ENCODE measurements around the gene PRLHR.

The PRLHR gene

GRCh38 chr10:118595598-118596425 is at the start of gene PRLHR:
Gene PRLHR, minus strand, starts transcription at chr10:118595648. Its CDS starts 404 bp downstream, at chr10:118595244.
- H3K27me3 ChIP-seq (replicated peaks; ENCODE audit: control insufficient read depth, insufficient read depth, low read length) = no peaks in the 10 kb centered on the region; the same call in 1 of the 2 replicates
- H3K4me3 ChIP-seq (replicated peaks; ENCODE audit: low read depth, low read length) = no peak within 1 kb of the TSS
- no peak for TF ChIP-seq CTCF (IDR thresholded peaks at IDR 0.05; ENCODE audit: insufficient read depth, low read length, poor library complexity, severe bottlenecking)
- no peak for DNase-seq (ENCODE audit: extremely low read depth, insufficient read length)
- no peaks in the 10 kb centered on the region for H3K36me3 ChIP-seq (ENCODE audit: control insufficient read depth, insufficient read depth, low read length)

GRCh38 chr10:118642228-118642627 is 46.8 kb upstream of the PRLHR start:
- no peak overlapping the region for H3K4me3 ChIP-seq (replicated peaks; ENCODE audit: low read depth, low read length)
- no peak for TF ChIP-seq CTCF (IDR thresholded peaks at IDR 0.05; ENCODE audit: insufficient read depth, low read length, poor library complexity, severe bottlenecking)
- no peak for DNase-seq (ENCODE audit: extremely low read depth, insufficient read length)
- H3K36me3 ChIP-seq (ENCODE audit: control insufficient read depth, insufficient read depth, low read length) = no peaks in the 10 kb centered on the region
- H3K27me3 ChIP-seq (replicated peaks; ENCODE audit: control insufficient read depth, insufficient read depth, low read length) = no peaks in the 10 kb centered on the region

GRCh38 chr10:118638680-118639079 is 43.2 kb upstream of the PRLHR start:
- Histone ChIP-seq H3K27me3 (replicated peaks; ENCODE audit: control insufficient read depth, insufficient read depth, low read length) (no peaks in the 10 kb centered on the region; the same call in 1 of the 2 replicates), H3K36me3 (ENCODE audit: control insufficient read depth, insufficient read depth, low read length) (no peaks in the 10 kb centered on the region), H3K4me3 (replicated peaks; ENCODE audit: low read depth, low read length) (no peak overlapping the region)
- no peak for DNase-seq (ENCODE audit: extremely low read depth, insufficient read length)
- TF ChIP-seq CTCF (IDR thresholded peaks at IDR 0.05; ENCODE audit: insufficient read depth, low read length, poor library complexity, severe bottlenecking) = no peak

- H3K27me3 ChIP-seq (replicated peaks; ENCODE audit: control insufficient read depth, insufficient read depth, low read length) = no peaks in the 10 kb centered on the region; the same call in 1 of the 2 replicates
- TF ChIP-seq CTCF (IDR thresholded peaks at IDR 0.05; ENCODE audit: insufficient read depth, low read length, poor library complexity, severe bottlenecking) = no peak
- no peaks in the 10 kb centered on the region for H3K36me3 ChIP-seq (ENCODE audit: control insufficient read depth, insufficient read depth, low read length)
- DNase-seq (ENCODE audit: extremely low read depth, insufficient read length) = no peak
- no peak overlapping the region for H3K4me3 ChIP-seq (replicated peaks; ENCODE audit: low read depth, low read length)
Measured at GRCh38 chr10:118635674-118636402, 40.4 kb upstream of the PRLHR start.

GRCh38 chr10:118633786-118634185 is 38.3 kb upstream of the PRLHR start:
- Histone ChIP-seq H3K27me3 (replicated peaks; ENCODE audit: control insufficient read depth, insufficient read depth, low read length) (no peaks in the 10 kb centered on the region; the same call in 1 of the 2 replicates), H3K36me3 (ENCODE audit: control insufficient read depth, insufficient read depth, low read length) (no peaks in the 10 kb centered on the region), H3K4me3 (replicated peaks; ENCODE audit: low read depth, low read length) (no peak overlapping the region)
- TF ChIP-seq CTCF (IDR thresholded peaks at IDR 0.05; ENCODE audit: insufficient read depth, low read length, poor library complexity, severe bottlenecking) = no peak
- no peak for DNase-seq (ENCODE audit: extremely low read depth, insufficient read length)

All from GM06990 (cell line).